A549 (cell line): Measurements from ENCODE around the gene FGF14. TPM values are rescaled to one million over a fixed set of nuclear protein-coding genes. Genes with fewer than 3 reads are reported as not detected.

Source experiments
- ATAC-seq, 2 experiments: fragments of 200-7000 bp in 1 of 2; fragments of >200 bp in 1 of 2; cut with Nextera tagmentation in 1 of 2; cut with Tn5 transposase in 1 of 2; 3 replicates each; pipeline versions ENCODE4 v1.8.0 to v1.9.1; 2018 to 2020; ENCODE audit warnings: mild to moderate bottlenecking in 1 of 2, moderate library complexity in 1 of 2
- CTCF ChIA-PET: fragments of 300-600 bp; sonication (Branson Sonifier 250); formaldehyde crosslinking; extraction: SDS; loops from one replicate; lab custom pipeline; 2021; ENCODE audit warnings: antibody characterized with exemption, inconsistent platforms; lab: Yijun Ruan, JAX
- POLR2A ChIA-PET: fragments of 350-600 bp; formaldehyde crosslinking; extraction: SDS; loops from one replicate; lab custom pipeline; 2021; ENCODE audit warnings: antibody characterized with exemption, inconsistent platforms; lab: Yijun Ruan, JAX
- DNase-seq, 2 experiments: peaks; one replicate each; pipeline versions ENCODE4 v3.0.0 to v3.0.0-alpha.2; 2011 to 2016; ENCODE audit warnings: low read depth in 1 of 2, low spot score in 1 of 2
- FAIRE-seq: peaks from 2 replicates; lab custom pipeline; 2011; peaks lifted over from hg19 to GRCh38; lab: Jason Lieb, UNC
- H3K27ac ChIP-seq, 2 experiments: fragments of >200 bp; sonication (Bioruptor Twin); formaldehyde crosslinking; 3 replicates each; pipeline ENCODE4 v1.5.1; 2016 to 2017
- H3K4me1 ChIP-seq: fragments of >200 bp; sonication (Bioruptor Twin); formaldehyde crosslinking; 3 replicates; pipeline ENCODE4 v1.6.1; 2016
- H3K4me2 ChIP-seq: fragments of >200 bp; sonication (Bioruptor Twin); formaldehyde crosslinking; 3 replicates; pipeline ENCODE4 v1.6.1; 2016
- H3K4me3 ChIP-seq: fragments of >200 bp; sonication (Bioruptor Twin); formaldehyde crosslinking; 3 replicates; pipeline ENCODE4 v1.5.1; 2016
- H3K9me3 ChIP-seq: fragments of >200 bp; sonication (Bioruptor Twin); formaldehyde crosslinking; 3 replicates; pipeline ENCODE4 v1.6.1; 2016
- BHLHE40 ChIP-seq: IDR thresholded peaks from 2 replicates; pipeline ENCODE4 v1.6.1; 2012; ENCODE audit warnings: low read depth, low read length, inconsistent platforms
- CHD2 ChIP-seq: fragments of 150-350 bp; IDR thresholded peaks from 2 replicates; pipeline ENCODE4 v1.6.1; 2014; ENCODE audit warnings: low read length; ENCODE audit not compliant: partially characterized antibody
- CTCF ChIP-seq: fragments of >200 bp; sonication (Bioruptor Twin); formaldehyde crosslinking; IDR thresholded peaks from 3 replicates; pipeline ENCODE4 v1.5.1; 2016
- EHMT2 ChIP-seq: fragments of 200-600 bp; sonication (generic); IDR thresholded peaks from 2 replicates; pipeline ENCODE4 v1.6.1; 2016; ENCODE audit warnings: antibody characterized with exemption, low read depth, mild to moderate bottlenecking, moderate library complexity
- FOSB ChIP-seq: fragments of 250-450 bp; sonication (Bioruptor Pico); IDR thresholded peaks from 2 replicates; pipeline ENCODE4 v1.5.0; 2020; ENCODE audit warnings: mild to moderate bottlenecking, moderate library complexity
- FOXS1 ChIP-seq: fragments of 250-450 bp; sonication (Bioruptor Pico); IDR thresholded peaks from 2 replicates; pipeline ENCODE4 v1.5.0; 2020; ENCODE audit warnings: mild to moderate bottlenecking, moderate library complexity
- HMGXB4 ChIP-seq: fragments of 250-450 bp; sonication (Bioruptor Pico); IDR thresholded peaks from 2 replicates; pipeline ENCODE4 v1.5.0; 2021; ENCODE audit warnings: mild to moderate bottlenecking, moderate library complexity, borderline replicate concordance
- JUN ChIP-seq, 2 experiments: fragments of >200 bp; sonication (Bioruptor Twin); formaldehyde crosslinking; IDR thresholded peaks; 2 replicates in 1 of 2; 3 replicates in 1 of 2; pipeline ENCODE4 v1.6.1; 2016 to 2017
- KDM1A ChIP-seq: fragments of 200-600 bp; sonication (generic); IDR thresholded peaks from 2 replicates; pipeline ENCODE4 v1.6.1; 2016; ENCODE audit warnings: low read depth, mild to moderate bottlenecking
- MAX ChIP-seq: IDR thresholded peaks from 2 replicates; pipeline ENCODE4 v1.6.1; 2012
- NR3C1 ChIP-seq: fragments of >200 bp; sonication (Bioruptor Twin); formaldehyde crosslinking; IDR thresholded peaks from 3 replicates; pipeline ENCODE4 v1.6.1; 2017
- PBX3 ChIP-seq: IDR thresholded peaks from 2 replicates; pipeline ENCODE4 v1.6.1; 2012
- POLR2AphosphoS2 ChIP-seq: conservative IDR thresholded peaks from 2 replicates; pipeline ENCODE4 v1.6.1; 2012; ENCODE audit warnings: low read length, improper control_type of control experiment, inconsistent platforms
- RAD21 ChIP-seq, 2 experiments: fragments of >200 bp in 1 of 2; sonication (Bioruptor Twin) in 1 of 2; formaldehyde crosslinking in 1 of 2; IDR thresholded peaks in 1 of 2; conservative IDR thresholded peaks in 1 of 2; 2 replicates in 1 of 2; 3 replicates in 1 of 2; pipeline ENCODE4 v1.6.1; 2012 to 2018; ENCODE audit warnings: inconsistent platforms in 1 of 2
- RARB ChIP-seq: fragments of 250-450 bp; sonication (Bioruptor Pico); IDR thresholded peaks from 2 replicates; pipeline ENCODE4 v1.8.0; 2021; ENCODE audit warnings: mild to moderate bottlenecking, moderate library complexity
- SREBF2 ChIP-seq: fragments of 450-650 bp; IDR thresholded peaks from 2 replicates; pipeline ENCODE4 v1.6.1; 2014; ENCODE audit warnings: mild to moderate bottlenecking, moderate library complexity
- TFCP2L1 ChIP-seq: fragments of 250-450 bp; sonication (Bioruptor Pico); IDR thresholded peaks from 2 replicates; pipeline ENCODE4 v1.5.0; 2021; ENCODE audit warnings: mild to moderate bottlenecking
- ZC3H11A ChIP-seq: fragments of 450-650 bp; IDR thresholded peaks from 2 replicates; pipeline ENCODE4 v1.6.1; 2014; ENCODE audit warnings: antibody characterized with exemption, mild to moderate bottlenecking
- ZFP36 ChIP-seq: fragments of 450-650 bp; IDR thresholded peaks from 2 replicates; pipeline ENCODE4 v1.6.1; 2014; ENCODE audit warnings: borderline replicate concordance; ENCODE audit not compliant: partially characterized antibody
- WGBS: methylation state at CpG from one replicate; pipeline ENCODE4 v1.1.6; 2017; ENCODE audit errors: missing lambda C conversion rate; 5-methylcytosine and 5-hydroxymethylcytosine counted together
- polyA plus RNA-seq, 4 experiments: library from polyadenylated mRNA; depleted of rRNA in 3 of 4; stranded (reverse); fragments of >200 nt; fragmentation: RNase III in 1 of 4; extraction: RNeasy Plus Mini Kit Qiagen cat#74134 plus additional on column Dnase treatment in 1 of 4; gene quantifications; 2 replicates in 3 of 4; 3 replicates in 1 of 4; pipeline ENCODE4 v1.2.3, GENCODE V29; 2011 to 2017

The FGF14 gene
- polyA plus RNA-seq, 2 of the 4 experiments (the other 2 are of a cell fraction): not detected

GRCh38 chr13:102033857-102034331 is 368.0 kb downstream of the FGF14 start:
- TF ChIP-seq CHD2 (no peak), KDM1A (no peak), SREBF2 (no peak), EHMT2 (no peak), NR3C1 (no peak), CTCF (no peak), ZFP36 (no peak), MAX (no peak), HMGXB4 (CRISPR knock-in tag) (no peak), RAD21 (conservative IDR thresholded peaks at IDR 0.05 in 1 of 2, IDR thresholded peaks at IDR 0.05 in 1 of 2) (no peak), JUN (IDR thresholded peaks at IDR 0.05) (no peak), FOSB (CRISPR knock-in tag) (no peak), TFCP2L1 (no peak), ZC3H11A (no peak), FOXS1 (CRISPR knock-in tag) (no peak), PBX3 (no peak), RARB (CRISPR knock-in tag) (no peak)
- WGBS: 14% methylated on average over 5 of the region's 5 CpGs
- Histone ChIP-seq H3K27ac (no peak overlapping the region), H3K4me3 (no peak overlapping the region), H3K4me1 (no peaks in the 10 kb centered on the region), H3K4me2 (no peak overlapping the region), H3K9me3 (no peaks in the 10 kb centered on the region)
- CTCF ChIA-PET: no interaction called here
- FAIRE-seq: no peak
- ATAC-seq: no peak
- POLR2A ChIA-PET: no interaction called here
- no peak for DNase-seq

- ChIA-PET POLR2A (no interaction called here), CTCF (no interaction called here)
- FAIRE-seq: no peak
- H3K9me3 ChIP-seq: no peaks in the 10 kb centered on the region
- no peak for DNase-seq
- ATAC-seq: no peak
- TF ChIP-seq ZC3H11A: no peak
- TF ChIP-seq FOXS1 (CRISPR knock-in tag): no peak
- H3K4me2 ChIP-seq: no peak overlapping the region
- no peak overlapping the region for H3K4me3 ChIP-seq
- H3K4me1 ChIP-seq: no peaks in the 10 kb centered on the region
- WGBS: 38% methylated on average over 7 of the region's 7 CpGs
- H3K27ac ChIP-seq: no peak overlapping the region
Measured at GRCh38 chr13:102033386-102033785, 368.5 kb downstream of the FGF14 start.

GRCh38 chr13:102028868-102029267 is 373.0 kb downstream of the FGF14 start:
- TF ChIP-seq BHLHE40: no peak
- no peak for TF ChIP-seq POLR2AphosphoS2
- no peak for TF ChIP-seq HMGXB4 (CRISPR knock-in tag)
- ChIA-PET CTCF (no interaction called here), POLR2A (no interaction called here)
- DNase-seq: no peak
- no peak for FAIRE-seq
- H3K4me1 ChIP-seq: no peaks in the 10 kb centered on the region
- 0% methylated on average over 5 of the region's 5 CpGs for WGBS
- no peak for ATAC-seq
- H3K27ac ChIP-seq: no peak overlapping the region
- no peak overlapping the region for H3K4me3 ChIP-seq
- H3K9me3 ChIP-seq: no peaks in the 10 kb centered on the region
- H3K4me2 ChIP-seq: no peak overlapping the region
